DOHH2 (cell line): ENCODE results near the gene HNRNPR.

Source experiments
- H3F3A ChIP-seq: fragments of 200-600 bp; sonication (generic), shearing (Covaris generic); 2 replicates; pipeline ENCODE4 v1.6.0; 2016; ENCODE audit warnings: antibody characterized with exemption, mild to moderate bottlenecking; ENCODE audit not compliant: control insufficient read depth, insufficient read depth
- H3K27ac ChIP-seq: fragments of 200-600 bp; sonication (generic); 2 replicates; pipeline ENCODE4 v1.5.1; 2014; ENCODE audit warnings: low read depth, mild to moderate bottlenecking, low read length, moderate library complexity
- H3K27me3 ChIP-seq: fragments of 200-600 bp; sonication (generic); 2 replicates; pipeline ENCODE4 v1.6.1; 2014; ENCODE audit warnings: mild to moderate bottlenecking, low read length, mixed read lengths; ENCODE audit not compliant: control insufficient read depth
- H3K36me3 ChIP-seq: fragments of 200-600 bp; sonication (generic); 2 replicates; pipeline ENCODE4 v1.6.1; 2014; ENCODE audit warnings: mild to moderate bottlenecking, low read length, moderate library complexity, mixed read lengths; ENCODE audit not compliant: control insufficient read depth
- H3K4me1 ChIP-seq: fragments of 200-600 bp; sonication (generic); 2 replicates; pipeline ENCODE4 v1.6.1; 2014; ENCODE audit warnings: mild to moderate bottlenecking, low read length, mixed read lengths; ENCODE audit not compliant: control insufficient read depth
- H3K4me2 ChIP-seq: fragments of 200-600 bp; sonication (generic); 2 replicates; pipeline ENCODE4 v1.6.0; 2014; ENCODE audit warnings: mild to moderate bottlenecking, low read length, moderate library complexity
- H3K4me3 ChIP-seq: fragments of 200-600 bp; sonication (generic); 2 replicates; pipeline ENCODE4 v1.5.1; 2014; ENCODE audit warnings: mild to moderate bottlenecking, low read length, mixed read lengths
- H3K79me2 ChIP-seq: fragments of 200-600 bp; sonication (generic); 2 replicates; pipeline ENCODE4 v1.6.1; 2014; ENCODE audit warnings: mild to moderate bottlenecking, low read length, mixed read lengths; ENCODE audit not compliant: control insufficient read depth
- H3K9me2 ChIP-seq: fragments of 200-600 bp; sonication (generic); replicated peaks from 2 replicates; pipeline ENCODE4 v1.6.1; 2014; ENCODE audit warnings: mild to moderate bottlenecking, low read length, mixed read lengths; ENCODE audit not compliant: control insufficient read depth
- H3K9me3 ChIP-seq: fragments of 200-600 bp; sonication (generic); 2 replicates; pipeline ENCODE4 v1.6.1; 2014; ENCODE audit warnings: antibody characterized with exemption, low read length, mixed read lengths; ENCODE audit not compliant: control insufficient read depth, insufficient read depth
- H4K20me1 ChIP-seq: fragments of 200-600 bp; sonication (generic); 2 replicates; pipeline ENCODE4 v1.6.0; 2014; ENCODE audit warnings: low read depth, mild to moderate bottlenecking, antibody characterized with exemption, low read length, moderate library complexity; ENCODE audit not compliant: control insufficient read depth, insufficient read depth
- CTCF ChIP-seq: fragments of 200-600 bp; sonication (generic); IDR thresholded peaks from one replicate; pipeline ENCODE4 v1.5.1; 2014; ENCODE audit warnings: antibody characterized with exemption, mild to moderate bottlenecking, low read depth, low read length; ENCODE audit not compliant: poor library complexity, severe bottlenecking
- EZH2phosphoT487 ChIP-seq: fragments of 200-600 bp; sonication (generic); IDR thresholded peaks from 2 replicates; pipeline ENCODE4 v1.6.1; 2017; ENCODE audit warnings: borderline replicate concordance, mild to moderate bottlenecking, antibody characterized with exemption, low read length, moderate library complexity, mixed read lengths

HNRNPR gene

GRCh38 chr1:23354245-23354644 lies 10.2 kb upstream of the HNRNPR start:
- TF ChIP-seq EZH2phosphoT487 (no peak), CTCF (no peak)
- Histone ChIP-seq H3K79me2 (no peaks in the 10 kb centered on the region), H4K20me1 (no peaks in the 10 kb centered on the region), H3K4me3 (no peak overlapping the region), H3K4me1 (no peaks in the 10 kb centered on the region), H3K27me3 (no peaks in the 10 kb centered on the region), H3K9me2 (no peaks in the 10 kb centered on the region), H3K36me3 (no peaks in the 10 kb centered on the region), H3K4me2 (no peak overlapping the region), H3K27ac (no peak overlapping the region), H3F3A (no peaks in the 10 kb centered on the region), H3K9me3 (no peaks in the 10 kb centered on the region)

GRCh38 chr1:23352096-23352695 lies 8.1 kb upstream of the HNRNPR start:
- Histone ChIP-seq H4K20me1 (no peaks in the 10 kb centered on the region), H3K4me3 (no peak overlapping the region), H3K9me2 (no peaks in the 10 kb centered on the region), H3K4me1 (no peaks in the 10 kb centered on the region), H3K4me2 (no peak overlapping the region), H3F3A (no peaks in the 10 kb centered on the region), H3K27me3 (no peaks in the 10 kb centered on the region), H3K27ac (no peak overlapping the region), H3K36me3 (no peaks in the 10 kb centered on the region), H3K79me2 (no peaks in the 10 kb centered on the region), H3K9me3 (no peaks in the 10 kb centered on the region)
- TF ChIP-seq CTCF (no peak), EZH2phosphoT487 (no peak)

- TF ChIP-seq EZH2phosphoT487 = no peak
- no peak for TF ChIP-seq CTCF
- H3K4me1 ChIP-seq = peaks cover 23% of the 10 kb centered on the region
- H3F3A ChIP-seq = no peaks in the 10 kb centered on the region
- H3K79me2 ChIP-seq = peaks cover 38% of the 10 kb centered on the region
- no peaks in the 10 kb centered on the region for H3K9me2 ChIP-seq
- no peak overlapping the region for H3K27ac ChIP-seq
- H3K4me2 ChIP-seq = no peak overlapping the region
- H4K20me1 ChIP-seq = peaks cover 23% of the 10 kb centered on the region
- H3K36me3 ChIP-seq = peaks cover 31% of the 10 kb centered on the region
- no peak overlapping the region for H3K4me3 ChIP-seq
- H3K27me3 ChIP-seq = no peaks in the 10 kb centered on the region
- no peaks in the 10 kb centered on the region for H3K9me3 ChIP-seq
These were observed 1.8 kb upstream of the HNRNPR start for GRCh38 chr1:23345920-23346319.
